Type B pancreatic cell (in vitro differentiated cells): Measurements from ENCODE around the gene RAD51AP2. TPM values are rescaled to one million over a fixed set of nuclear protein-coding genes. Genes with fewer than 3 reads are reported as not detected.

Source experiments
- DNase-seq: peaks from one replicate; pipeline ENCODE4 v3.0.0; 2021; ENCODE audit warnings: mixed read lengths; ENCODE audit not compliant: unreplicated experiment; ENCODE audit errors: extremely low spot score
- H3K27ac Mint-ChIP-seq: 2 replicates; pipeline ENCODE4 v1.8.0; 2021; ENCODE audit warnings: mild to moderate bottlenecking, mixed read lengths
- H3K27me3 Mint-ChIP-seq: 2 replicates; pipeline ENCODE4 v1.8.0; 2021; ENCODE audit warnings: mixed read lengths
- H3K36me3 Mint-ChIP-seq: 2 replicates; pipeline ENCODE4 v1.8.0; 2021; ENCODE audit warnings: mixed read lengths
- H3K4me1 Mint-ChIP-seq: one replicate; pipeline ENCODE4 v1.8.0; 2021; ENCODE audit warnings: mixed read lengths; ENCODE audit not compliant: unreplicated experiment
- H3K4me3 Mint-ChIP-seq: 2 replicates; pipeline ENCODE4 v1.8.0; 2021; ENCODE audit warnings: mild to moderate bottlenecking, mixed read lengths
- H3K9me3 Mint-ChIP-seq: 2 replicates; pipeline ENCODE4 v1.8.0; 2021; ENCODE audit warnings: mixed read lengths
- CTCF ChIP-seq: fragments of 200-600 bp; sonication (generic); conservative IDR thresholded peaks from 2 replicates; pipeline ENCODE4 v1.5.0; 2021; ENCODE audit warnings: antibody characterized with exemption, mild to moderate bottlenecking
- total RNA-seq: library from RNA; stranded (reverse); gene quantifications from 2 replicates; pipeline ENCODE4 v1.2.1, GENCODE V29; 2021; ENCODE audit warnings: low replicate concordance

Gene RAD51AP2
- total RNA-seq, 1 donor from 2014 or later, result 0.12 TPM

- H3K4me1 Mint-ChIP-seq, result no peaks in the 10 kb centered on the region
- TF ChIP-seq CTCF, result no peak
- no peaks in the 10 kb centered on the region for H3K9me3 Mint-ChIP-seq
- peaks cover 12% of the 10 kb centered on the region for H3K27me3 Mint-ChIP-seq
- no peak overlapping the region for H3K4me3 Mint-ChIP-seq
- H3K36me3 Mint-ChIP-seq, result no peaks in the 10 kb centered on the region
- no peak overlapping the region for H3K27ac Mint-ChIP-seq
- no peak for DNase-seq
Observed at GRCh38 chr2:17550907-17551306, 32.7 kb upstream of the RAD51AP2 start.

GRCh38 chr2:17547737-17548136, 29.5 kb upstream of the RAD51AP2 start:
- no peak for TF ChIP-seq CTCF
- no peak for DNase-seq
- Mint-ChIP-seq H3K4me1 (peaks cover 5% of the 10 kb centered on the region), H3K4me3 (no peak overlapping the region), H3K36me3 (no peaks in the 10 kb centered on the region), H3K9me3 (no peaks in the 10 kb centered on the region), H3K27ac (no peak overlapping the region), H3K27me3 (peaks cover 29% of the 10 kb centered on the region)

GRCh38 chr2:17547237-17547636, 29.0 kb upstream of the RAD51AP2 start:
- no peaks in the 10 kb centered on the region for H3K9me3 Mint-ChIP-seq
- peaks cover 5% of the 10 kb centered on the region for H3K4me1 Mint-ChIP-seq
- no peak for DNase-seq
- H3K27ac Mint-ChIP-seq, result no peak overlapping the region
- no peak for TF ChIP-seq CTCF
- H3K4me3 Mint-ChIP-seq, result no peak overlapping the region
- H3K27me3 Mint-ChIP-seq, result peaks cover 32% of the 10 kb centered on the region
- H3K36me3 Mint-ChIP-seq, result no peaks in the 10 kb centered on the region

- peaks cover 13% of the 10 kb centered on the region for H3K4me1 Mint-ChIP-seq
- DNase-seq, result no peak
- H3K27ac Mint-ChIP-seq, result no peak overlapping the region
- H3K27me3 Mint-ChIP-seq, result peaks cover 44% of the 10 kb centered on the region
- H3K36me3 Mint-ChIP-seq, result no peaks in the 10 kb centered on the region
- TF ChIP-seq CTCF, result no peak
- no peaks in the 10 kb centered on the region for H3K9me3 Mint-ChIP-seq
- no peak overlapping the region for H3K4me3 Mint-ChIP-seq
Observed at GRCh38 chr2:17545680-17546613, 27.7 kb upstream of the RAD51AP2 start.

- Mint-ChIP-seq H3K4me3 (no peak overlapping the region), H3K4me1 (peaks cover 19% of the 10 kb centered on the region), H3K27me3 (peaks cover 51% of the 10 kb centered on the region)
Observed at GRCh38 chr2:17544256-17544655, 26.0 kb upstream of the RAD51AP2 start.

More at GRCh38 chr2:17544256-17544655, 26.0 kb upstream of the RAD51AP2 start:
- no peaks in the 10 kb centered on the region for H3K36me3 Mint-ChIP-seq
- H3K9me3 Mint-ChIP-seq, result no peaks in the 10 kb centered on the region
- TF ChIP-seq CTCF, result no peak
- no peak overlapping the region for H3K27ac Mint-ChIP-seq
- DNase-seq, result no peak
